ENCODE results near the gene CX3CR1.

Gene CX3CR1

DNA sequence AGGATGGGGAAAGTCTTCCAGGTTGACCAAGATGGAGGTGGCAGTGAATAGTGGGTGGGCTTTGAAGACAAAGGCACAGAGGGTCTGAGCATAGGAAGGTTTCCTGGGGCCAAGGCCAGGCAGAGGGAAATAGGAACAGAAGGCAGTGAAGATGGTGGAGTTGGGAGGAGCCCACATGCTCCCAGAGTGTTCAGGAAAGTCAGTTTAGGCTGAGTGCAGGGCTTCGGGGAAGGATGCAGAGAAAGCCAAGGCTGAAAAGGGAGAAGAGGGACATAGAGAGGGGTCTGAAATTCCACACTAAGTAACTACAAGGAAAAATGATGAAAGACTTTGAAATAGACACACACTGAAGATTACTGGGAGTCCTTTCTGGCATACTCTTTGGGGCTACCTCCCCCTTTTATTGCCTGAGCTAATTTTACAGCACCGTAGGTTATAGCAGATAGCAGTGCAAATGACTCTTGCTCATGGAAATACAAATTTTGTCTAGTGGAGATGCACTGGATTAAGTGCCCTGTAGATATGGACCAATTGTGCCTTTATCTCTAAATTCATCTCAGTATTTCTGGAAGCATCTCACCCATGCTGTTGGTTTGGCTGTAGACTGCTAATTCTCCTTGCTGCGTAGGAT is 3.8 kb downstream of the CX3CR1 start:
- DNase-seq, result no peak

GRCh38 chr3:39275052-39275451 is 4.8 kb downstream of the CX3CR1 start:
- Histone ChIP-seq H3K9ac (ENCODE audit: low read length) (no peak overlapping the region), H3K36me3 (replicated peaks; ENCODE audit: insufficient read depth, low read length) (no peaks in the 10 kb centered on the region), H3K9me3 (replicated peaks; ENCODE audit: insufficient read depth, low read length) (no peaks in the 10 kb centered on the region), H3K27ac (ENCODE audit: low read length) (no peak overlapping the region), H3F3A (ENCODE audit: insufficient read depth, low read length) (no peaks in the 10 kb centered on the region), H3K27me3 (replicated peaks; ENCODE audit: insufficient read depth, low read length) (no peaks in the 10 kb centered on the region), H3K79me2 (ENCODE audit: low read length) (no peaks in the 10 kb centered on the region), H4K20me1 (ENCODE audit: insufficient read depth, low read length) (no peaks in the 10 kb centered on the region), H3K9me2 (replicated peaks; ENCODE audit: insufficient read depth, low read length) (no peaks in the 10 kb centered on the region), H2AFZ (ENCODE audit: low read length) (no peak overlapping the region), H3K4me1 (ENCODE audit: low read length) (peaks cover 29% of the 10 kb centered on the region), H3K4me2 (ENCODE audit: low read depth, low read length) (no peak overlapping the region), H3K4me3 (ENCODE audit: low read length) (no peak overlapping the region)
- DNase-seq, result no peak
- TF ChIP-seq EZH2phosphoT487 (IDR thresholded peaks at IDR 0.05; ENCODE audit: low read length) (no peak), EZH2 (optimal IDR thresholded peaks at IDR 0.05; ENCODE audit: low read depth, low read length) (no peak)
- TF ChIP-seq, protein P1, sequence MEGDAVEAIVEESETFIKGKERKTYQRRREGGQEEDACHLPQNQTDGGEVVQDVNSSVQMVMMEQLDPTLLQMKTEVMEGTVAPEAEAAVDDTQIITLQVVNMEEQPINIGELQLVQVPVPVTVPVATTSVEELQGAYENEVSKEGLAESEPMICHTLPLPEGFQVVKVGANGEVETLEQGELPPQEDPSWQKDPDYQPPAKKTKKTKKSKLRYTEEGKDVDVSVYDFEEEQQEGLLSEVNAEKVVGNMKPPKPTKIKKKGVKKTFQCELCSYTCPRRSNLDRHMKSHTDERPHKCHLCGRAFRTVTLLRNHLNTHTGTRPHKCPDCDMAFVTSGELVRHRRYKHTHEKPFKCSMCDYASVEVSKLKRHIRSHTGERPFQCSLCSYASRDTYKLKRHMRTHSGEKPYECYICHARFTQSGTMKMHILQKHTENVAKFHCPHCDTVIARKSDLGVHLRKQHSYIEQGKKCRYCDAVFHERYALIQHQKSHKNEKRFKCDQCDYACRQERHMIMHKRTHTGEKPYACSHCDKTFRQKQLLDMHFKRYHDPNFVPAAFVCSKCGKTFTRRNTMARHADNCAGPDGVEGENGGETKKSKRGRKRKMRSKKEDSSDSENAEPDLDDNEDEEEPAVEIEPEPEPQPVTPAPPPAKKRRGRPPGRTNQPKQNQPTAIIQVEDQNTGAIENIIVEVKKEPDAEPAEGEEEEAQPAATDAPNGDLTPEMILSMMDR (IDR thresholded peaks at IDR 0.05; ENCODE audit: low read length), result no peak

More for the DNA sequence above, 3.8 kb downstream of the CX3CR1 start:
- Histone ChIP-seq H3K27ac (ENCODE audit: low read length) (no peak overlapping the region), H3K9ac (ENCODE audit: low read length) (no peak overlapping the region), H3K36me3 (replicated peaks; ENCODE audit: insufficient read depth, low read length) (no peaks in the 10 kb centered on the region), H2AFZ (ENCODE audit: low read length) (no peak overlapping the region), H3K4me2 (ENCODE audit: low read depth, low read length) (no peak overlapping the region), H3K9me2 (replicated peaks; ENCODE audit: insufficient read depth, low read length) (no peaks in the 10 kb centered on the region), H4K20me1 (ENCODE audit: insufficient read depth, low read length) (no peaks in the 10 kb centered on the region), H3K79me2 (ENCODE audit: low read length) (no peaks in the 10 kb centered on the region), H3K27me3 (replicated peaks; ENCODE audit: insufficient read depth, low read length) (no peaks in the 10 kb centered on the region), H3K4me1 (ENCODE audit: low read length) (peaks cover 37% of the 10 kb centered on the region), H3F3A (ENCODE audit: insufficient read depth, low read length) (no peaks in the 10 kb centered on the region), H3K4me3 (ENCODE audit: low read length) (no peak overlapping the region), H3K9me3 (replicated peaks; ENCODE audit: insufficient read depth, low read length) (no peaks in the 10 kb centered on the region)
- TF ChIP-seq EZH2 (optimal IDR thresholded peaks at IDR 0.05; ENCODE audit: low read depth, low read length), result no peak
- TF ChIP-seq EZH2phosphoT487 (IDR thresholded peaks at IDR 0.05; ENCODE audit: low read length), result no peak
- TF ChIP-seq, protein P1 (IDR thresholded peaks at IDR 0.05; ENCODE audit: low read length), result no peak

DNA sequence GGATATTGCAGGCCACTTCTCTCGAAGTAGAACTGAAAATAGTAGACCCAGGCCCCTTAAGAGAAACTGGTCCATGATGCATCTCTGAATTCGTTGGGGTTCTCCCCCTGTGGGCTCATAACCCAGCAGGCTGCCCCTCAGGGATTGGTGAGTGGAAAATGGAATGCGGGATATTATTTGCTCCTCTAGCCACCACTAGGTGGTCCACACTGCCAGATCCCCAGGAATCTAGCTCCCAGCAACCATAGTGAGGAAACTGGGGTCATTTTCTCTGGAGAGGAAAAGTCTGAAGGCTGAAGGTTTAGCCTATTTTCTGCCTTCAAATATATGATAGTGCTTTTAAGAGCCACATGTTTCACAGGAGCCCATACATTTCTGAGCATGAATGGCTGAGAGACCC is 6.7 kb downstream of the CX3CR1 start:
- Histone ChIP-seq H4K20me1 (ENCODE audit: insufficient read depth, low read length) (no peaks in the 10 kb centered on the region), H3K27ac (ENCODE audit: low read length) (no peak overlapping the region), H3K9ac (ENCODE audit: low read length) (no peak overlapping the region), H2AFZ (ENCODE audit: low read length) (no peak overlapping the region), H3K9me3 (replicated peaks; ENCODE audit: insufficient read depth, low read length) (no peaks in the 10 kb centered on the region), H3K27me3 (replicated peaks; ENCODE audit: insufficient read depth, low read length) (no peaks in the 10 kb centered on the region), H3K36me3 (replicated peaks; ENCODE audit: insufficient read depth, low read length) (no peaks in the 10 kb centered on the region), H3K4me3 (ENCODE audit: low read length) (no peak overlapping the region), H3K79me2 (ENCODE audit: low read length) (no peaks in the 10 kb centered on the region), H3F3A (ENCODE audit: insufficient read depth, low read length) (no peaks in the 10 kb centered on the region), H3K9me2 (replicated peaks; ENCODE audit: insufficient read depth, low read length) (no peaks in the 10 kb centered on the region), H3K4me1 (ENCODE audit: low read length) (peaks cover 18% of the 10 kb centered on the region), H3K4me2 (ENCODE audit: low read depth, low read length) (no peak overlapping the region)
- DNase-seq, result no peak
- TF ChIP-seq, protein P1 (IDR thresholded peaks at IDR 0.05; ENCODE audit: low read length), result no peak
- no peak for TF ChIP-seq EZH2 (optimal IDR thresholded peaks at IDR 0.05; ENCODE audit: low read depth, low read length)
- TF ChIP-seq EZH2phosphoT487 (IDR thresholded peaks at IDR 0.05; ENCODE audit: low read length), result no peak
